Activated CD8-positive, alpha-beta memory T cell treated with anti-CD3 and anti-CD28 coated beads for 4 hours (primary cell): ENCODE data around the gene GNA12.
"Not testable (repeated sequence)": the region's sequence is repeated elsewhere in the genome, so short reads cannot be mapped to it uniquely, and the experiment has no call there.

ENCODE experiments used
- DNase-seq, 2 donors: peaks; one replicate each; pipeline ENCODE4 v3.0.0-alpha.2; 2020; ENCODE audit warnings: low read depth in 2 of 2

The GNA12 gene

GRCh38 chr7:2753148-2753547 is 91.0 kb downstream of the GNA12 start:
- no peak for DNase-seq

DNA sequence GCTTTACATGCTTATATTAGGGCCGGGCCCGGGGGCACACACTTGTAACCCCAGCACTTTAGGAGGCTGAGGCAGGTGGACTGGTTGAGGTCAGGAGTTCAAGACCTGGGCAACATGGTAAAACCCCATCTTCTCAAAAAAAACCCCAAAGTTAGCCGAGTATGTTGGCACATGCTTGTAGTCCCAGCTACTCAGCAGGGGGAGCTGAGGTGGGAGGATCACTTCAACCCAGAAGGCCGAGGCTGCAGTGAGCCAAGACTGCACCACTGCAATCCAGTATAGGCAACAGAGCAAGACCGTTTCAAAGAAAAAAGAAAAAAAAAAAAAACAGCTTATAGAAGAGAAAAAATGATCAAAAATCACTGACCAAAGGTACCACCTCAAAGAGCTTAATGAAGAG is 93.0 kb downstream of the GNA12 start:
- no peak for DNase-seq

GRCh38 chr7:2750004-2750407 is 94.1 kb downstream of the GNA12 start:
- DNase-seq, result no peak

DNA sequence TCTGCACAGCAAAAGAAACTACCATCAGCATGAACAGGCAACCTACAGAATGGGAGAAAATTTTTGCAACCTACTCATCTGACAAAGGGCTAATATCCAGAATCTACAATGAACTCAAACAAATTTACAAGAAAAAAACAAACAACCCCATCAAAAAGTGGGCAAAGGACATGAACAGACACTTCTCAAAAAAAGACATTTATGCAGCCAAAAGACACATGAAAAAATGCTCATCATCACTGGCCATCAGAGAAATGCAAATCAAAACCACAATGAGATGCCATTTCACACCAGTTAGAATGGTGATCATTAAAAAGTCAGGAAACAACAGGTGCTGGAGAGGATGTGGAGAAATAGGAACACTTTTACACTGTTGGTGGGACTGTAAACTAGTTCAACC is 95.4 kb downstream of the GNA12 start:
- not testable (repeated sequence) for DNase-seq

DNA sequence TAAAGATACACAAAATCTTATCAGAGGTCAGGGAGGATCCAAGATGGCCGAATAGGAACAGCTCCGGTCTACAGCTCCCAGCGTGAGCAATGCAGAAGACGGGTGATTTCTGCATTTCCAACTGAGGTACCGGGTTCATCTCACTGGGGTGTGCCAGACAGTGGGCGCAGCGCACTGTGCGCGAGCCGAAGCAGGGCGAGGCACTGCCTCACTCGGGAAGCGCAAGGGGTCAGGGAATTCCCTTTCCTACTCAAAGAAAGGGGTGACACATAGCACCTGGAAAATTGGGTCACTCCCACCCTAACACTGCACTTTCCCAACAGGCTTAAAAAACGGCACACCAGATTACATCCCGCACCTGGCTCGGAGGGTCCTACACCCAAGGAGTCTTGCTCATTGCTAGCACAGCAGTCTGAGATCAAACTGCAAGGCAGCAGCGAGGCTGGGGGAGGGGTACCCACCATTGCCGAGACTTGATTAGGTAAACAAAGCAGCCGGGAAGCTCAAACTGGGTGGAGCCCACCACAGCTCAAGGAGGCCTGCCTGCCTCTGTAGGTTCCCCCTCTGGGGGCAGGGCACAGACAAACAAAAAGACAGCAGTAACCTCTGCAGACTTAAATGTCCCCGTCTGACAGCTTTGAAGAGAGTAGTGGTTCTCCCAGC is 100.5 kb downstream of the GNA12 start:
- DNase-seq, result not testable (repeated sequence)

GRCh38 chr7:2738766-2739549 is 105.2 kb downstream of the GNA12 start:
- DNase-seq, result no peak

- no peak for DNase-seq
These were observed 106.2 kb downstream of the GNA12 start for GRCh38 chr7:2737771-2738540.

DNA sequence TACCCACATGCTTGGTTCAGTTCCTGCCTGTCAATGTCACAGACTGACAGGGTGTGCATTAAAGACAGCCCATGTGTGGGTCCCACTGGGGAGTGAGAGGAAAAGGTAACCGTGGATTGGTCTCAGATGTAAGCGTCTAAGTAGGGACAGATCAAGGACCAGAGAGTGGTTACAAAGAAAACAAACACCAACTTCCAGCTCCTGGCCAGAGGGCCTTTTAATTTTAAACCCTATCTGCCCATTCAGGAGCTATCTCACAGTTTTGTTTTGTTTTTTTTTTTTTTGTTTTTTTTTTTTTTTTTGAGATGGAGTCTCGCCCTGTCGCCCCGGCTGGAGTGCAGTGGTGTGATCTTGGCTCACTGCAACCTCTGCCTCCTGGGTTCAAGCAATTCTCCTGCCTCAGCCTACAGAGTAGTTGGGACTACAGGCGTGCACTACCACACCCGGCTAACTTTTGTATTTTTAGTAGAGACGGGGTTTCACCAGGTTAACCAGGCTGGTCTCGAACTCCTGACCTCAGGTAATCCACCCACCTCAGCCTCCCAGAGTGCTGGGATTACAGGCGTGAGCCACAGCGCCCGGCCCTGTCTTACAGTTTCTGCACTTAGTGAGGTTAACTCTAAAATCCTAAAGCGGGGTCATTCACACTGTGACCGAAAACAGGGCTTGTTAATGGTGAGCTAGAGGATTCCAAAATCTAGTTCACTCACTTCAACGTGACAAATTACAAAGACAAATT is 106.9 kb downstream of the GNA12 start:
- not testable (repeated sequence) for DNase-seq

DNA sequence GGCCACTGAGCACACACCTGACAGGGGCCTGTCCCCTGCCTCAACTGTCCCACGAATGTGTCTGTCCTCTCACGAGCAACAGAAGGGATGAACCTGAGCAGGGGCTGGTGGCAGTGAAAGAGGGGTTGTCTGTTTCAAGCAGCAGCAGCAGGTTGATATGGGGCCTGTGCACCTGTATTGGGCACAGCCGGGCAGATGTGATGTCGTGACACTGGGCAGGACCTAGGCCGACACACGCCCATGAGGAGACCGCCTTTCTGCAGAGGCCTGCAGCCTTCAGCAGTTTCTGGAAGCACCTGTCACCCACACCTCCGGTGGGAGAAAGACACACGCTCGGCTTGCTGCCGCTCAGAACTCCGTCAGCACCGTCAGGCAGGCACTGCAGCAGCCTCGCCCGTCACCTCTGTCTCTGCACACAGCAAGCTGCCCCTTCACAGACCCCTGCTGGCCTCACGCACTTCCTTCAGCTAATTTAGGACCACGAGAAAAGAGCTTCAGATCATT is 107.6 kb downstream of the GNA12 start:
- DNase-seq, result no peak

DNA sequence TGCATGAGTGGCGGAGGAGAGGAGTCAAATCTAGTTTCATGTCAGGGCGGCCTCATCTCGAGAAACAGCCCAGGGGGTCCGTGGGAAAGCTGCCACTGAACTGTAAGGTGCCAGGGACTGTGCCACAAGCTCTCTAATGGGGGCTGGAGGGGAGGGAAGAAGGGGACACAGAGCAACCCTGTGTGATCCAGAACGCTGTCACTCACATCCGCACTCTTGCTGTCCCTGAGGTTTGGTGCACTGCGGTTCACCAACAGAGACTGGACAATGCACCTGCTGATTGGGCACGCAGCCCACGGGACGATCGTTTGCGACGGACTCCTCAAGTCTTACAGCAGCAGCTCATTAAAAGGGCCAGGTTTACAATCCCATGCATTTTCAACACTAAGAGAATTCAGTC is 108.4 kb downstream of the GNA12 start:
- DNase-seq, result no peak

DNA sequence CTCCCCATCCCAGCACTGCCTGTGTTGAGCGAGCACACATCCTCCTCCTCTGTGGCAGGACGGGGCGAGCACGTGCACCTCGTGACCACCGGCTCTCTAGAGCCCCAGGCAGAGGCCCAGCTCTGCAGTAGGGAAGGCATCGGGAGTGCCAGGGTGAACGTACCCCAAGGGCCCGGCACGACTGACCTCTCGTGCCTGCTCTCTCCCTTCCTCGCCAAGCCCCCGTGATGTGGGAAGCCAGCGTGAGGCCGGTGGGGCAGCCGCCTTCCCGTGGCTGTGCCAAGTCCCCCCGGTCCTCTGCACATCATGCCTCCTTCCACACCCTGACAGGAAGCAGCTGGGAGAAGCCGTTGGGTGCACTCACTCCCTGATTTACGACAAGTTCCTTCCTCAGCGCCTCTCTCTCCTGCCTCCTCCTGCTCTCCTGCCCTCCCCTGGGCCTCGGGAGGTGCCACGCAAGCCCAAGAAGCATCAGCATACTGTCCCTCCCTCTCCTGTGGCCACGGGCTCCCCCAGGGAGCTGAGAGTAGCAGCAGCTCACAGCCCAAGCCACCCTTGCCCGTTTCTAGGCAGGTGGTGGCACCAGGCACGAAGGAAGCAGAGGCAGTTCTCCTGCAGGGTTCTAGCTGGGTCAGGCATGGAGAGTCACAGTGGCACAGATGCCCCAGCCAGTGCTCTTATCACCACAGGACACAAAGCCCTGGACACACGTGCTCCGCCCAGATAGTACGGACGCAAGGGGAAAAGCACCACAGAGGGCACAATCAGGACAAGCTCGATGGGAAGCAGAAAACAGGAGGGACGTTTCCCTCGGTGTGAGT is 109.1 kb downstream of the GNA12 start:
- DNase-seq, result no peak

GRCh38 chr7:2734084-2734686 is 109.9 kb downstream of the GNA12 start:
- DNase-seq, result no peak

GRCh38 chr7:2732959-2733584 is 111.0 kb downstream of the GNA12 start:
- no peak for DNase-seq

GRCh38 chr7:2732388-2732787 is 111.7 kb downstream of the GNA12 start:
- DNase-seq, result no peak

DNA sequence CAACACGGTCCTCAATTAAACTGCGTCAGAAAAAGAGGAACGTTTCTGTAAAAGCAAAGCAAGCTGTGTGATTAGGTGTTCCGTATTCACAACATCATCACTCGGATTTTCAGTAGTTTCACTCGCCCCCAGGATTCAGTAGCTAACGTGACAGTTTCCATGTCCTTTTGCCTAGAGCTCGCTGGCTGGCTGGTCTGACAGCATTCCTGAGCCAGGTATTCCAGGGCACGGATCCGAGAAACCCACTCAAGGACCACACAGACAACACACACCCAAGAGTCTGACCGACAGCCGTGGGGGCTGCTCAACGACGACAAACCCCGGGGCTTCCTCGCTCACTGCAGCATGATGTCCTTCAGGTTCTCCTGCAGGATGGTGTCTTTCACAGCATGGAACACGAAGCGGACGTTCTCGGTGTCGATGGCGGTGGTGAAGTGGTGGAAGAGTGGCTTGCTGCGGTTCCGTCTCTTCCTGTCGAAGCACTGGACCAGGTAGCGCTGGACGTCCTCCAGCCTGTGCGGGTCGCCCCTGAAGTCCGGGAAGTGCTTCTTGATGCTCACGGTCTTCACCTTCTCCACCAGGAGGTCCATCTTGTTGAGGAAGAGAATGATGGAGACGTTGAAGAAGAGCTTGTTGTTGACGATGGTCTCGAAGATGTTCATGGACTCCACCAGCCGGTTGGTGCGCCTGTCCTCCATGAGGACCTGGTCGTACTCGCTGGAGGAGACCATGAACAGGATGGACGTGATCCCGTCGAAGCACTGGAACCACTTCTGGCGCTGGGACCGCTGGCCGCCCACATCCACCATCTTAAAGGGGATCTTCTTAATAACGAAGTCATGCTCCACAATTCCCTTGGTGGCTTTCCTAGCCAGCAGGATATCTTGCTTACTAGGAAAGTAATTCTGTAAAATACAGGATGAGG is 113.0 kb downstream of the GNA12 start:
- no peak for DNase-seq

DNA sequence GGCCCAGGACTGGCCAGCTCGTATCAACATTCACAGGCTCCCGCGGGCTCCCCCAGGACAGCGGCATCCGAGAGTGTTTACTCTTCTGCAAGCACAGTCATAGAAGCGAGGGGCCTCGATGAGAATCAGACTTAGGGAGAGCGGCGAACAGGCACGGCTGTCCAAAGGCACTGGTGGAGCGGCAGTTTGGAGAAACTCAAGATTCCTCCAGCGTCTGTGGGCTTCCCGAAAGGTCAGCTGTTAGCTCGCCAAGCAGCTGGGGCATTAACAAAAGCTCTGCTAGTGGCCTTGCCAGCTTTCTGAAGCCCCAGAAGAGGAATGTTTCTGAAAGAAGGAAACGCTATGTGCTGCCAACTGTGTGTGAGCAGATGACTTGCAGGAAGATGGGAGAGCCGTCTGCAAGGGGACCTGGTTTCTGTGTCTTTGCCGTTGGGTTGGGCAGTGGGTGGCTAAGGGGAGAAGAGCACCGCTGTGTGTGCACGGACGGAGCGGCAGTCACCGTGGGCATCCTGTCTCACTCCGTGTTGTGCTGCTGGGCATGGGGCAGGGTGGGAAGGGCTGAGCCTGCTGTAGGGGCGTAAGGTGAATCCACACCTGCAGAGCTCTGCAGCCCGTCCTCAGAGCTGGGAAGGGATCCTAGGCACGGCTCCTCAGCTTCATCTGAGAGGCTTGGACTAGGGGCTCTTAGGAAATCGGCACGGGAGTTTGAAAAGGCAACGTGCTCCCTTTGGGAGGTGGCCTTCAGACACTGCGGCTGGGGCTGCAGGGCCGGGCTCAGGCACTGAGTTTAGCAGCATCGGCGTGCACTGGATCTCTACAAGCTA is 114.0 kb downstream of the GNA12 start:
- no peak for DNase-seq

DNA sequence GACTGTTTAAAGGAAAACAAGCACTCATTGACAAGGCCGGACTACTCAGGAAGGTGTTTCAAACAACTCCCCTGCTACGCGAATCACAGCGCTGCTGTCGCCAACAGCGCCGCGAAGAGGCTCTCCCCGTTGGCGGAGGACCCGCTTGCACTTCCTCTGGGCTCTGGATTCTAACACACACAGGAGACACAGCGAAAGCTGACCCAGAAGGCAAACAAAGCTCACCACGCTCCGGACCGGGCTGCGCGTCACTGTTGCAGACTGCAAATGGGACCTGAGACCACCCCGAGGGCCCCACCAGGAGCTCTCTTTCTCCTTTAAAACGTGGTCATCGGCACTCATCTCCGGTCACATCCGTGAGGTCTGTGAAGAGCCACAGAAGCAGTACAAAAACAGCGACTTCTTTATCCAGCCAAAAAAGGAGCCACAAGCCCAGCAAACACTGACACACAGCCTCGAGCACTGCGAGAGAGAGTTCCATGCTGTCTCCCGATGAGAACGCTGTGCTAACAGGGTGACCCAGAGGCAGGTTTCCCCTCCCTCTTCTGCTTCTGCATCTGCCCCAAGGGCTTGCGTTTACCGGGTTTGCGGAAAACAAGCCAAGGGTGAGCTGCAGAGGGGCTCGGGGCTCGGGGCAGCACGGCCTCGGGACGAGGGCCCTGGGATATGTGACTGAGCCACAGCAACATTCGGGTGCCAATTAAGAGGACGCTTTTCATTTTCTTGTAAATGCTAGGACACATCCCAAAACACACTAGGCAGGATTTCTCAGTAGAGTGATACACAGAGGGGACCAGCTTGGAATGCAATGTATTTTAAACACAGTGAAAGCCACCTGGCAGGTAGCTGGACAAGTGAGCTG is 114.8 kb downstream of the GNA12 start:
- no peak for DNase-seq
